RWPE1 (cell line): ENCODE results near the gene RPS3A.

Experiments
- CTCF ChIA-PET: fragments of 350-600 bp; sonication (Branson Sonifier 250); formaldehyde crosslinking; extraction: SDS; loops from one replicate; lab custom pipeline; 2021; lab: Yijun Ruan, JAX
- POLR2A ChIA-PET: fragments of 400-600 bp; formaldehyde crosslinking; extraction: SDS; loops from one replicate; lab custom pipeline; 2020; ENCODE audit warnings: antibody characterized with exemption; ENCODE audit not compliant: low non-redundant PET; lab: Yijun Ruan, JAX
- DNase-seq: peaks from one replicate; pipeline ENCODE4 v3.0.0; 2012; ENCODE audit warnings: low spot score
- H3K27ac ChIP-seq: fragments of 450-650 bp; 2 replicates; pipeline ENCODE4 v1.5.1; 2017
- CTCF ChIP-seq: fragments of 450-650 bp; conservative IDR thresholded peaks from 2 replicates; pipeline ENCODE4 v1.5.1; 2017; ENCODE audit warnings: low read depth, mild to moderate bottlenecking

Gene RPS3A

GRCh38 chr4:151144329-151145072 lies 45.1 kb downstream of the RPS3A start:
- no peak overlapping the region for H3K27ac ChIP-seq
- no peak for DNase-seq
- TF ChIP-seq CTCF = no peak
- ChIA-PET POLR2A (no interaction called here), CTCF (interaction anchor here (0.9 kb wide), 2 partner anchors 18 to 27 kb away, joined by 4 read pairs; no protein-coding TSS in a partner anchor)

- POLR2A ChIA-PET = no interaction called here
- CTCF ChIA-PET = no interaction called here
- DNase-seq = no peak
- no peak for TF ChIP-seq CTCF
- H3K27ac ChIP-seq = no peak overlapping the region
Observed at GRCh38 chr4:151147000-151147399, 47.6 kb downstream of the RPS3A start.

- ChIA-PET CTCF (interaction anchor here (0.5 kb wide), 1 partner anchor 35 kb away, joined by 3 read pairs; no protein-coding TSS in a partner anchor), POLR2A (no interaction called here)
- no peak for TF ChIP-seq CTCF
- no peak overlapping the region for H3K27ac ChIP-seq
- no peak for DNase-seq
Observed at GRCh38 chr4:151148261-151148660, 48.8 kb downstream of the RPS3A start.

GRCh38 chr4:151150821-151151580 lies 51.6 kb downstream of the RPS3A start:
- no peak overlapping the region for H3K27ac ChIP-seq
- ChIA-PET CTCF (no interaction called here), POLR2A (no interaction called here)
- no peak for TF ChIP-seq CTCF
- no peak for DNase-seq

GRCh38 chr4:151152028-151152427 lies 52.6 kb downstream of the RPS3A start:
- no peak for TF ChIP-seq CTCF
- POLR2A ChIA-PET = no interaction called here
- H3K27ac ChIP-seq = no peak overlapping the region
- CTCF ChIA-PET = no interaction called here
- no peak for DNase-seq

GRCh38 chr4:151153585-151153984 lies 54.2 kb downstream of the RPS3A start:
- no peak for TF ChIP-seq CTCF
- no peak overlapping the region for H3K27ac ChIP-seq
- ChIA-PET CTCF (no interaction called here), POLR2A (no interaction called here)
- DNase-seq = no peak
